Activated CD4-positive, alpha-beta T cell treated with anti-CD3 and anti-CD28 coated beads, Interleukin-10, Interleukin-2, amounts not matched to agents 100 ng/mL and 50 ng/mL, durations not matched to agents 16 hours and 8 hours (primary cell): ENCODE data around the gene EIF1AX.

Experiments
- DNase-seq: peaks from one replicate; pipeline ENCODE4 v3.0.0-alpha.2; 2020

Gene EIF1AX

DNA sequence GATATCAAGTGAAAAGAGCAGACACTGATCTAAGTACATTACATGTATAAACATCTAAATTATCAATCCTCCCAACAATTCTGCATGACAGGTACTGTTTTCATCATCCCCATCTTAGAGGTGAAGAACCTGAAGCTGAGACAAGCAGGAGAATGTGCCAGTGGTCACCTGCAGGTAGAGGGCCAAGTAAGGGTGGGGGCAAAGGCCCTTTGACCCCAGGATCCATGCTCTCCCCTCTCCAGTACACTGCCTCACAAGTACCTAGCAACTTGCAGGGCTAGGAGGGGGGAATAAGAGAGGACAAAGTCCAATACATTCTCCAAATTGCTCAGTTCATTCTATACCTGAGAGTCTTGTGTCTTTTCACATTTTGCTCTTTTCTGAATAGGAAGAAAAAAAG lies 16.7 kb downstream of the EIF1AX start:
- DNase-seq: no peak

DNA sequence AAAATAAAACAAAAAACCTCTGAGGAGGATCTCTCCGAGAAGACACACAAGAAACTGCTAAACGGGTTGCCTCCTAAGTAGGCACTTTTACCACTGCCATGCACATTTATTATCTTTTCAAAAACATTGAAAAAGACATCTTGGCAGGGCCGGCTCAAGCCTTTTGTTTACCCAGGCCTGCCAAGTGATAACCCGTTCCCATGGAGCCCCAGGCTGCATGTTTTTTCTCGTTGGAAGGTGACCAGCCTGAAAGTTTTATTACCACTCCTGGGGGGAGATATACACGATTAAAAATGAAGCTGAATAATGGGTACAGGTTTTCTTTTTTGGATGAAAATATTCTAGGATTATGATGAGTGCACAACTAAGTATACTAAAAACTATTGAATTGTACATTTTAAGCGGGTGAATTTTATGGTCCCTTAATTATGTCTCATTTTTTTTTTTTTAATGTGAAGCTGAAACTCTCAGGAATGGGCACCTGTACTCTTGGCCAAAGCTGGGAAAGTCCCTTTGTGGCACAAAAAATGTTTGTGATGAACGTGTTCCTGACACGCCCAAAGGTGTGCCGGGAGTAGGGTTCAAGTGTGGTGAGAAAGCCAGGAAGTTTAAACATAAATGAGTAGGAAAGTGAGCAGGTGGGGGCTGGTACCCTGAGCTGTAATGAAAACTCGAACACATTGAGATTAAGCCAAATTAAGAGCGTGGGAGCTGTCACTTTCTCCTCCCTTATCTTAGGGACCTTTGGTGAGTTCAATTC lies 23.4 kb downstream of the EIF1AX start:
- DNase-seq: no peak

DNA sequence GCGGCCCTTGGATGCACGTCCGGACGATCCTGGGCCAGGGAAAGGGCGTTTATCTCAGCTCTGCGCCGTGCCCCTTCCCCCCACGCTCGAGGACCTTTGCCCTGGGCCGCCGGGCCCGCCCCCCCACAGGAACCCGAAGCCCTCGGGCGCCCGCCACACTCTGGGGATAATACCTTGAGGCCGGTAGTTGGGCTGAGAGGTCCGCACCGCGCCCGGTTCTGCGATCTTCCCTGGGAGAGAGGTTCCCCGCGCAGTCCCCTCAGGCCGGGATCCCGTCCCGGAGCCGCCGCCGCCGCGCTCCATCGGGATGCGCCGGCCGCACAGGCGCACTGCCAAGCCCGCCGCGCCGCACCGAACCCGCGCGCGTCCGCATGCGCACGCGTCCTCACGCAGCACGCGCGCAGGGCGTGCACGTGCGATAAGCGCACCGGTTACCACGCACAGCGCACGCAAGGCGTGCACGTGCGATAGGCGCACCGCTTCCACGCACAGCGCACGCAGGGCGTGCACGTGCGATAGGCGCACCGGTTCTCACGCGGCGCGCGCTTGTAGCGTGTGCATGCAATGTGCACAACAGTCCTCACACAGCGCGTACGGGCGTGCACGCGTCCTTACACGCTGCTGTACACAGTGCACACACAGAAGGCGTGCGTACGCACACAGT lies 24.9 kb downstream of the EIF1AX start, which contains the start of gene MAP7D2:
TSS of gene MAP7D2 (minus strand) at position 331 of the 664 bp plus-strand sequence. CDS start at position 303, 28 bp downstream.
- no peak for DNase-seq

DNA sequence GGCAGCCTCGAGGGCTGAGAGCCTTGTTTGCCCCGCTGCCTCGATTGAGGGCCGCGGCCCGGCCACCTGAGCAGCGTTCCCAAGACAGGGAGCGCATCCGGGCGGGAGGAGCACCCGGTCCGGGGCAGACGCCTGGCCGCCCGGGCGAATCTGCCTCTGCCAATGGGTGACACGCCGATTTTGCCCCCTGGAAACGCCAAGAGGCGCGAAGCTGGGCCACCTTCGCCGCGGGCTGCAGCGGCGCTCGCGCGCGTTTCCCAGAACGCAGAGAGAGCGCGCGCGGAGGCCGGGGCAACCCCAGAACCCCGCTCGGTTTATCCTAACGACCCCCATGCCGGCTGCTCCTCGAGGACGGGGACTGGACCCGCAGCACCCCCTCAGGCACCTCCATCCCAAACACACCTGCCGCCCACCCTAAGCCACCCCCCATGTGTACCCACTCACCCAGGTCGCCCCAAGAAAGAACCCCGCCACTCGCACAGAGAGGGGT lies 25.5 kb downstream of the EIF1AX start:
- no peak for DNase-seq

DNA sequence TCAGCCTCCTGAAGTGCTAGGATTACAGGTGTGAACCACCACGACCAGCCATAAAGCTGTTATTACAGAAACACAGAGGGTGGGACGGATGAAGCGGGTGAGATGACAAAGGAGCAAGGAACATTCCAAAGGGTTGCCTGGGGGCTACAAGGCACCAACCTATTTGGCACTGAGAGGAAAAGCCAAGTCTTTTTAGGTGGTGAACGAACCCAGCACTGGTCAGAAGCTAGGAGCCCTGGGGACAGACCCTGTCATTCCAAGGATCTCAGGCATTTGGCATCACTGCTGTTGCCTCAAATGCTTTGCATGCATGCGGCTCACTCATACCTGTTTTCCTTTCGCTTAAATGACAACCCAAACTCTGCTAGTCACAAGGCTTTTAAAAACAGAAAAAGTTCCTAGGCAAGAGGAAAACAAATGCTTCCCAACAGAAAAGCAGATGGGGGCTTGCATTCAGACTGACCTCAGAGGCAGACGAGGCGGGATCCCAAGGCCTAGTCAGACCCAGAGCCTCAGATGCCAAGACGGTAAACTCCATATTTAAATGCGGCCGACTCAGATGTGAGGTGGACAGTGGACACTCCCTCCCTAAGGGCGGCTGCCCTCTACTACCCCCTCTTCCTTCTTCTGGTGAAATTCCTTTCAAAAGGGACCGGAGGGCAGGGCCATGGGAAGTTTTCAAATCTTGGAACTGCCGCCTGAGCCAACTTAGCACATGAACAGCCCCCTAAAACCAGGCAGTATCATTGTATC lies 29.4 kb downstream of the EIF1AX start:
- DNase-seq: no peak

DNA sequence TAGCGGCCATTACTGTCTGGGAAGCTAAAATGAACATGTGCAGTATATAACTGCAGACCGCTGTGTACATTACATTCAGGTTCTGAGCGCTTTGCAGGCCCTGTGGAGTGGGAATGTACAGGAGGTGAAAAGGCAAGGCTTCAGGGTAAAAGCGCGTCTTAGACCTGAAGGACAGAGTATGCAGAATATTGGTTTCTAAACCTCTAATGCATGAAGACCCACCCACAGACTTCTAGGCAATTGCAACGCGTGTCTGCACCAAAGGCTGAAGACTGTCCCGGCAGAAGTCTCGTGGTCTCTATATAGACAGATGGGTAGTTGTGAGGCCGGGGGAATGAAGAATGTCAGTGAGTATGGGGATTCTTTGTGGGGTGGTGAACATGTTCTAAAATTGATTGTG lies 30.4 kb downstream of the EIF1AX start:
- DNase-seq: no peak

DNA sequence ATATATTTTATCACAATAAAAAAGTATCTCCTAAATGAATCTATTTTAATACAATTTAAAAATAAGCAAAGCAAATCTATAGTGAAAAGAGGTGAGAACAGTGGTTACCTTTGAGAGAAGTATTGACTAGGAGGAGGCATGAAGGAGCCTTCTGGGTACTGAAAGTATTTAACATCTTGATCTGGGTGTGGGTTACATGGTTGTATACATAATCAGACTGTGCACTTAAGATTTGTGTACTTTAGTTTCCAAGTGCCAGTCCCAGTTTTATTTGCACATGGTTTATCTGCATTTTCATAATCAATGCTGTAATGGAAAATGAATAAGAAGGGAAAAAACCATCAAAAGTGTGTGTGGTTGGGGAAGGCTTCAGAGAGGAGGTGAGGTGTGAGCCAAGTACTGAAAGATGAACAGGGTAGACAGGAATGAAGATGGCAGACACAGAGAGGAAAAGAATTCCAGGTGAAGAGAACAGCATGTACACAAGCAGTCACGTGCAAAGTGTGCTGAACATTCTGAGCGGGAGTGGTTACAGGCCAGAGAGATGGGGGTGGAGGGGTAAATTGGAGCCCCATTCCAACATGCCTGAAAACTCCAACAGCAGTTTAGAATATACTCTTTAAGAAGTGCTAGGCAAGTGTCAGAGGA lies 39.6 kb downstream of the EIF1AX start:
- no peak for DNase-seq

DNA sequence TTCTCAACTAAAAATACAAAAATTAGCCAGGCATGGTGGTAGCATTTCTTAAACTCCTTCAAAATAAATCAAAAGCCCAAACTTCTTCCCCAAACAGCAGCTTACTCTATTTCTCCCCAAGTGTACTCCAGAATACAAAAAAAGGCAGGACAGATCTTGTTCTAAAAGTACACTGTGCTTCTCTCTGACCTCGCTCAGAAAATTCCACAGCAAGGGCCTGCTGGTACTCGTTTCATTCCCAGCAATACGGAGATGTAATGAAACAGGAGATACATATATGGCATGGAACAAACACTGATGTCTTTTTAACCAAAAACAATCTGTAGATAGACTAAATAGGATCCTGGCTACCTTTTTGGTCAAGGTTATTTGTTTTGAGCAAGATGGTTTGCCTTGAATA lies 50.1 kb downstream of the EIF1AX start:
- no peak for DNase-seq

DNA sequence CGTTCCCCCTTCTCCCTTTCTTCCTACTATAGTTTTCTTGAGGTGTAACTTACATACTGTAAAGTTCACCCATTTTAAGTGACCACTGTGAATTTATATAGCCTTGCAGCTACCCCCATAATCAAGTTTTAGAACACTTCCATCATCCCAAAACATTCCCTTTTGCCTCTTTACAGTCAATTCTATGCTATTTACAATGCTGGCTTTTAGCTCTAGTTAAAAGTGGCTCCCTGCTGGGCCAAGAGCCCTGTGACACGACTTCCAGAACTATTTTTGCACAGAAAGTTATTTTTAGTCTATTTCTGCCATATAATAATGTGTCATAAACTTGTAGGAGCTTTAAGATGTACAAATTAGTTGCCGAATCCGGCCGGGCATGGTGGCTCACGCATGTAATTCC lies 51.8 kb downstream of the EIF1AX start:
- no peak for DNase-seq

DNA sequence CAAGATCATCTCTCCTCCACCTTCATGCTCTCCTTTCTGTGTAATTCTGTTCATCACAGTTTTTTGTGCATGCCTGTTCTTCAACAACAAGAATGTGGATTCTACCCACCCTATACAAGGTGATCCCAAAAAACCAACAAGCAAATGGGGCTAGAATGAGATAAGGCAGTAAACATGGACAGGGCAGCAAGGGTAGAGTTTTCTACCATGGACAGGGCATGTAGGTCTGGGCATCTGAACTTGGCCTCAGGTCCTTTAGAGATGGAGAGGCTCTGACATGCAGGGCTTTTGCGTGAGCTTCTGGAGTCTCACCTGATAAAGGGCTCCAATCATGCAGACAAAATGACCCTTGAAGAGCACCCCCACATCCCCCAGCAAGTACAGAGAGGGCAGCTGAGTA lies 61.4 kb downstream of the EIF1AX start:
- DNase-seq: no peak
